Bone marrow (tissue), 2 donors: ENCODE results near the gene PGAM1.
"Not testable (repeated sequence)": the region's sequence is repeated elsewhere in the genome, so short reads cannot be mapped to it uniquely, and the experiment has no call there.

Source experiments
- DNase-seq, 2 donors: peaks; one replicate each; lab custom pipeline; 2025; lab: John Stamatoyannopoulos, UW

Gene PGAM1

GRCh38 chr10:97425964-97426775 lies at the start of gene PGAM1:
TSS of gene PGAM1 (plus strand) at chr10:97426191. CDS start at chr10:97426308, 117 bp downstream.
- peak; percentile 81 to 95 for DNase-seq

GRCh38 chr10:97376413-97376812 lies 49.6 kb upstream of the PGAM1 start:
- DNase-seq, result no peak

- no peak for DNase-seq
Observed at GRCh38 chr10:97378933-97379921, 46.8 kb upstream of the PGAM1 start.

- DNase-seq, result no peak
Observed at GRCh38 chr10:97380516-97380915, 45.5 kb upstream of the PGAM1 start.

- no peak for DNase-seq
Observed at GRCh38 chr10:97381626-97382025, 44.4 kb upstream of the PGAM1 start.

GRCh38 chr10:97383159-97383558 lies 42.8 kb upstream of the PGAM1 start:
- no peak for DNase-seq

GRCh38 chr10:97384156-97384555 lies 41.8 kb upstream of the PGAM1 start:
- DNase-seq, result no peak

- no peak for DNase-seq
Observed at GRCh38 chr10:97384641-97385040, 41.4 kb upstream of the PGAM1 start.

- no peak for DNase-seq
Observed at GRCh38 chr10:97385565-97385964, 40.4 kb upstream of the PGAM1 start.

- DNase-seq, result no peak
Observed at GRCh38 chr10:97388152-97388551, 37.8 kb upstream of the PGAM1 start.

GRCh38 chr10:97390091-97390490 lies 35.9 kb upstream of the PGAM1 start:
- no peak for DNase-seq

- no peak for DNase-seq
Observed at GRCh38 chr10:97393034-97393573, 32.9 kb upstream of the PGAM1 start.

GRCh38 chr10:97396056-97396455 lies 29.9 kb upstream of the PGAM1 start:
- DNase-seq, result no peak

- DNase-seq, result peak in 1 of 2 donors; percentile 27
Observed at GRCh38 chr10:97399843-97400545, 26.0 kb upstream of the PGAM1 start.

- peak; percentile 48 to 93 for DNase-seq
Observed at GRCh38 chr10:97400665-97401454, 25.1 kb upstream of the PGAM1 start, which contains the start of gene RRP12. TSS of gene RRP12 (minus strand) at chr10:97401340. CDS start at chr10:97401231, 109 bp downstream.

- DNase-seq, result no peak
Observed at GRCh38 chr10:97401455-97401919, 24.5 kb upstream of the PGAM1 start.

GRCh38 chr10:97404044-97404443 lies 21.9 kb upstream of the PGAM1 start:
- no peak for DNase-seq

GRCh38 chr10:97406064-97406463 lies 19.9 kb upstream of the PGAM1 start:
- peak in 1 of 2 donors; percentile 77 for DNase-seq

GRCh38 chr10:97406483-97406882 lies 19.5 kb upstream of the PGAM1 start:
- not testable (repeated sequence) for DNase-seq

- DNase-seq, result peak; percentile 51 to 53
Observed at GRCh38 chr10:97407211-97407951, 18.6 kb upstream of the PGAM1 start.
